ENCODE measurements around the gene ZNF367. TPM values are rescaled to one million over a fixed set of nuclear protein-coding genes. Genes with fewer than 3 reads are reported as not detected.

Gene ZNF367
- total and polyA plus RNA-seq, 9 of the 15 experiments (the other 6 are each of a cell fraction or from before 2014, with no cell fraction given) = 2.7 to 14.4 (median 10.0) TPM

GRCh38 chr9:96417051-96417586 lies 1.1 kb downstream of the ZNF367 start (continued):
- TF ChIP-seq, protein P1, sequence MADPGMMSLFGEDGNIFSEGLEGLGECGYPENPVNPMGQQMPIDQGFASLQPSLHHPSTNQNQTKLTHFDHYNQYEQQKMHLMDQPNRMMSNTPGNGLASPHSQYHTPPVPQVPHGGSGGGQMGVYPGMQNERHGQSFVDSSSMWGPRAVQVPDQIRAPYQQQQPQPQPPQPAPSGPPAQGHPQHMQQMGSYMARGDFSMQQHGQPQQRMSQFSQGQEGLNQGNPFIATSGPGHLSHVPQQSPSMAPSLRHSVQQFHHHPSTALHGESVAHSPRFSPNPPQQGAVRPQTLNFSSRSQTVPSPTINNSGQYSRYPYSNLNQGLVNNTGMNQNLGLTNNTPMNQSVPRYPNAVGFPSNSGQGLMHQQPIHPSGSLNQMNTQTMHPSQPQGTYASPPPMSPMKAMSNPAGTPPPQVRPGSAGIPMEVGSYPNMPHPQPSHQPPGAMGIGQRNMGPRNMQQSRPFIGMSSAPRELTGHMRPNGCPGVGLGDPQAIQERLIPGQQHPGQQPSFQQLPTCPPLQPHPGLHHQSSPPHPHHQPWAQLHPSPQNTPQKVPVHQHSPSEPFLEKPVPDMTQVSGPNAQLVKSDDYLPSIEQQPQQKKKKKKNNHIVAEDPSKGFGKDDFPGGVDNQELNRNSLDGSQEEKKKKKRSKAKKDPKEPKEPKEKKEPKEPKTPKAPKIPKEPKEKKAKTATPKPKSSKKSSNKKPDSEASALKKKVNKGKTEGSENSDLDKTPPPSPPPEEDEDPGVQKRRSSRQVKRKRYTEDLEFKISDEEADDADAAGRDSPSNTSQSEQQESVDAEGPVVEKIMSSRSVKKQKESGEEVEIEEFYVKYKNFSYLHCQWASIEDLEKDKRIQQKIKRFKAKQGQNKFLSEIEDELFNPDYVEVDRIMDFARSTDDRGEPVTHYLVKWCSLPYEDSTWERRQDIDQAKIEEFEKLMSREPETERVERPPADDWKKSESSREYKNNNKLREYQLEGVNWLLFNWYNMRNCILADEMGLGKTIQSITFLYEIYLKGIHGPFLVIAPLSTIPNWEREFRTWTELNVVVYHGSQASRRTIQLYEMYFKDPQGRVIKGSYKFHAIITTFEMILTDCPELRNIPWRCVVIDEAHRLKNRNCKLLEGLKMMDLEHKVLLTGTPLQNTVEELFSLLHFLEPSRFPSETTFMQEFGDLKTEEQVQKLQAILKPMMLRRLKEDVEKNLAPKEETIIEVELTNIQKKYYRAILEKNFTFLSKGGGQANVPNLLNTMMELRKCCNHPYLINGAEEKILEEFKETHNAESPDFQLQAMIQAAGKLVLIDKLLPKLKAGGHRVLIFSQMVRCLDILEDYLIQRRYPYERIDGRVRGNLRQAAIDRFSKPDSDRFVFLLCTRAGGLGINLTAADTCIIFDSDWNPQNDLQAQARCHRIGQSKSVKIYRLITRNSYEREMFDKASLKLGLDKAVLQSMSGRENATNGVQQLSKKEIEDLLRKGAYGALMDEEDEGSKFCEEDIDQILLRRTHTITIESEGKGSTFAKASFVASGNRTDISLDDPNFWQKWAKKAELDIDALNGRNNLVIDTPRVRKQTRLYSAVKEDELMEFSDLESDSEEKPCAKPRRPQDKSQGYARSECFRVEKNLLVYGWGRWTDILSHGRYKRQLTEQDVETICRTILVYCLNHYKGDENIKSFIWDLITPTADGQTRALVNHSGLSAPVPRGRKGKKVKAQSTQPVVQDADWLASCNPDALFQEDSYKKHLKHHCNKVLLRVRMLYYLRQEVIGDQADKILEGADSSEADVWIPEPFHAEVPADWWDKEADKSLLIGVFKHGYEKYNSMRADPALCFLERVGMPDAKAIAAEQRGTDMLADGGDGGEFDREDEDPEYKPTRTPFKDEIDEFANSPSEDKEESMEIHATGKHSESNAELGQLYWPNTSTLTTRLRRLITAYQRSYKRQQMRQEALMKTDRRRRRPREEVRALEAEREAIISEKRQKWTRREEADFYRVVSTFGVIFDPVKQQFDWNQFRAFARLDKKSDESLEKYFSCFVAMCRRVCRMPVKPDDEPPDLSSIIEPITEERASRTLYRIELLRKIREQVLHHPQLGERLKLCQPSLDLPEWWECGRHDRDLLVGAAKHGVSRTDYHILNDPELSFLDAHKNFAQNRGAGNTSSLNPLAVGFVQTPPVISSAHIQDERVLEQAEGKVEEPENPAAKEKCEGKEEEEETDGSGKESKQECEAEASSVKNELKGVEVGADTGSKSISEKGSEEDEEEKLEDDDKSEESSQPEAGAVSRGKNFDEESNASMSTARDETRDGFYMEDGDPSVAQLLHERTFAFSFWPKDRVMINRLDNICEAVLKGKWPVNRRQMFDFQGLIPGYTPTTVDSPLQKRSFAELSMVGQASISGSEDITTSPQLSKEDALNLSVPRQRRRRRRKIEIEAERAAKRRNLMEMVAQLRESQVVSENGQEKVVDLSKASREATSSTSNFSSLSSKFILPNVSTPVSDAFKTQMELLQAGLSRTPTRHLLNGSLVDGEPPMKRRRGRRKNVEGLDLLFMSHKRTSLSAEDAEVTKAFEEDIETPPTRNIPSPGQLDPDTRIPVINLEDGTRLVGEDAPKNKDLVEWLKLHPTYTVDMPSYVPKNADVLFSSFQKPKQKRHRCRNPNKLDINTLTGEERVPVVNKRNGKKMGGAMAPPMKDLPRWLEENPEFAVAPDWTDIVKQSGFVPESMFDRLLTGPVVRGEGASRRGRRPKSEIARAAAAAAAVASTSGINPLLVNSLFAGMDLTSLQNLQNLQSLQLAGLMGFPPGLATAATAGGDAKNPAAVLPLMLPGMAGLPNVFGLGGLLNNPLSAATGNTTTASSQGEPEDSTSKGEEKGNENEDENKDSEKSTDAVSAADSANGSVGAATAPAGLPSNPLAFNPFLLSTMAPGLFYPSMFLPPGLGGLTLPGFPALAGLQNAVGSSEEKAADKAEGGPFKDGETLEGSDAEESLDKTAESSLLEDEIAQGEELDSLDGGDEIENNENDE (IDR thresholded peaks at IDR 0.05; ENCODE audit: low read depth, low read length) = no peak
- TF ChIP-seq, protein P2, sequence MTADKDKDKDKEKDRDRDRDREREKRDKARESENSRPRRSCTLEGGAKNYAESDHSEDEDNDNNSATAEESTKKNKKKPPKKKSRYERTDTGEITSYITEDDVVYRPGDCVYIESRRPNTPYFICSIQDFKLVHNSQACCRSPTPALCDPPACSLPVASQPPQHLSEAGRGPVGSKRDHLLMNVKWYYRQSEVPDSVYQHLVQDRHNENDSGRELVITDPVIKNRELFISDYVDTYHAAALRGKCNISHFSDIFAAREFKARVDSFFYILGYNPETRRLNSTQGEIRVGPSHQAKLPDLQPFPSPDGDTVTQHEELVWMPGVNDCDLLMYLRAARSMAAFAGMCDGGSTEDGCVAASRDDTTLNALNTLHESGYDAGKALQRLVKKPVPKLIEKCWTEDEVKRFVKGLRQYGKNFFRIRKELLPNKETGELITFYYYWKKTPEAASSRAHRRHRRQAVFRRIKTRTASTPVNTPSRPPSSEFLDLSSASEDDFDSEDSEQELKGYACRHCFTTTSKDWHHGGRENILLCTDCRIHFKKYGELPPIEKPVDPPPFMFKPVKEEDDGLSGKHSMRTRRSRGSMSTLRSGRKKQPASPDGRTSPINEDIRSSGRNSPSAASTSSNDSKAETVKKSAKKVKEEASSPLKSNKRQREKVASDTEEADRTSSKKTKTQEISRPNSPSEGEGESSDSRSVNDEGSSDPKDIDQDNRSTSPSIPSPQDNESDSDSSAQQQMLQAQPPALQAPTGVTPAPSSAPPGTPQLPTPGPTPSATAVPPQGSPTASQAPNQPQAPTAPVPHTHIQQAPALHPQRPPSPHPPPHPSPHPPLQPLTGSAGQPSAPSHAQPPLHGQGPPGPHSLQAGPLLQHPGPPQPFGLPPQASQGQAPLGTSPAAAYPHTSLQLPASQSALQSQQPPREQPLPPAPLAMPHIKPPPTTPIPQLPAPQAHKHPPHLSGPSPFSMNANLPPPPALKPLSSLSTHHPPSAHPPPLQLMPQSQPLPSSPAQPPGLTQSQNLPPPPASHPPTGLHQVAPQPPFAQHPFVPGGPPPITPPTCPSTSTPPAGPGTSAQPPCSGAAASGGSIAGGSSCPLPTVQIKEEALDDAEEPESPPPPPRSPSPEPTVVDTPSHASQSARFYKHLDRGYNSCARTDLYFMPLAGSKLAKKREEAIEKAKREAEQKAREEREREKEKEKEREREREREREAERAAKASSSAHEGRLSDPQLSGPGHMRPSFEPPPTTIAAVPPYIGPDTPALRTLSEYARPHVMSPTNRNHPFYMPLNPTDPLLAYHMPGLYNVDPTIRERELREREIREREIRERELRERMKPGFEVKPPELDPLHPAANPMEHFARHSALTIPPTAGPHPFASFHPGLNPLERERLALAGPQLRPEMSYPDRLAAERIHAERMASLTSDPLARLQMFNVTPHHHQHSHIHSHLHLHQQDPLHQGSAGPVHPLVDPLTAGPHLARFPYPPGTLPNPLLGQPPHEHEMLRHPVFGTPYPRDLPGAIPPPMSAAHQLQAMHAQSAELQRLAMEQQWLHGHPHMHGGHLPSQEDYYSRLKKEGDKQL (CRISPR knock-in tag; IDR thresholded peaks at IDR 0.05; ENCODE audit: borderline replicate concordance) = no peak
- TF ChIP-seq, protein P3, sequence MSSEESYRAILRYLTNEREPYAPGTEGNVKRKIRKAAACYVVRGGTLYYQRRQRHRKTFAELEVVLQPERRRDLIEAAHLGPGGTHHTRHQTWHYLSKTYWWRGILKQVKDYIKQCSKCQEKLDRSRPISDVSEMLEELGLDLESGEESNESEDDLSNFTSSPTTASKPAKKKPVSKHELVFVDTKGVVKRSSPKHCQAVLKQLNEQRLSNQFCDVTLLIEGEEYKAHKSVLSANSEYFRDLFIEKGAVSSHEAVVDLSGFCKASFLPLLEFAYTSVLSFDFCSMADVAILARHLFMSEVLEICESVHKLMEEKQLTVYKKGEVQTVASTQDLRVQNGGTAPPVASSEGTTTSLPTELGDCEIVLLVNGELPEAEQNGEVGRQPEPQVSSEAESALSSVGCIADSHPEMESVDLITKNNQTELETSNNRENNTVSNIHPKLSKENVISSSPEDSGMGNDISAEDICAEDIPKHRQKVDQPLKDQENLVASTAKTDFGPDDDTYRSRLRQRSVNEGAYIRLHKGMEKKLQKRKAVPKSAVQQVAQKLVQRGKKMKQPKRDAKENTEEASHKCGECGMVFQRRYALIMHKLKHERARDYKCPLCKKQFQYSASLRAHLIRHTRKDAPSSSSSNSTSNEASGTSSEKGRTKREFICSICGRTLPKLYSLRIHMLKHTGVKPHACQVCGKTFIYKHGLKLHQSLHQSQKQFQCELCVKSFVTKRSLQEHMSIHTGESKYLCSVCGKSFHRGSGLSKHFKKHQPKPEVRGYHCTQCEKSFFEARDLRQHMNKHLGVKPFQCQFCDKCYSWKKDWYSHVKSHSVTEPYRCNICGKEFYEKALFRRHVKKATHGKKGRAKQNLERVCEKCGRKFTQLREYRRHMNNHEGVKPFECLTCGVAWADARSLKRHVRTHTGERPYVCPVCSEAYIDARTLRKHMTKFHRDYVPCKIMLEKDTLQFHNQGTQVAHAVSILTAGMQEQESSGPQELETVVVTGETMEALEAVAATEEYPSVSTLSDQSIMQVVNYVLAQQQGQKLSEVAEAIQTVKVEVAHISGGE (CRISPR knock-in tag; IDR thresholded peaks at IDR 0.05) = 0 out of 6 replicates have a peak, but pooled peaks of 1 of the 3 experiments have one; percentile 30

Data from K562 (cell line).